Panc1 (cell line): ENCODE results near the gene MCTP1.

Source experiments
- POLR2AphosphoS5 ChIP-seq: IDR thresholded peaks from 2 replicates; pipeline ENCODE4 v1.6.1; 2012; ENCODE audit warnings: mild to moderate bottlenecking, low read depth, low read length, moderate library complexity
- SIN3A ChIP-seq: IDR thresholded peaks from 2 replicates; pipeline ENCODE4 v1.6.1; 2012; ENCODE audit warnings: low read depth, mild to moderate bottlenecking, low read length, moderate library complexity, borderline replicate concordance; ENCODE audit not compliant: insufficient read depth
- TCF7L2 ChIP-seq: IDR thresholded peaks from 2 replicates; pipeline ENCODE4 v1.6.1; 2011; ENCODE audit warnings: mild to moderate bottlenecking, low read depth, low read length, inconsistent platforms
- TF ChIP-seq, protein P1 (sequence below): fragments of 450-650 bp; IDR thresholded peaks from 2 replicates; pipeline ENCODE4 v1.5.1; 2017; ENCODE audit warnings: mild to moderate bottlenecking
- TF ChIP-seq, protein P2 (sequence below), 2 experiments: IDR thresholded peaks; 2 replicates each; pipeline ENCODE4 v1.6.1; 2011 to 2012; ENCODE audit warnings: low read depth in 2 of 2, control low read depth in 1 of 2, low read length in 1 of 2, mild to moderate bottlenecking in 1 of 2, moderate library complexity in 1 of 2; ENCODE audit not compliant: insufficient read depth in 1 of 2

DNA sequence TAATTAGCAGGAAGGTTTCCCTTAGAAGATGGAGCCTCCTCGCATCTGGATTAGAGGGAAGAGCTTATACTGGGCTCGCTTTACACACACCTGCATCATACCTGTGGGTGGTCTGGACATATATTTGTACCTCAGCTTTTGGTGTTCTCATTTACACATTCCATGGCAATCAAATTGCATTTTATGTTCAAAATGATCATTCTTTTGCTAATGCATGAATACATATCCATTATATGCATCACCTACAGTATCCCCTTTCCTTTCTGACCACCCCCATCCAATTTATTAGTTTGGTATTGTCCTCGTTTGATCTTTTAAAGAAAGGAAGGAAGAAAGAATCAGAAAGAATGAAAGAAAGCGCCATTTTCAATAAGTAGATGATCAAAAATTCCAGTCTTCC is 415.0 kb downstream of the MCTP1 start:
- no peak for TF ChIP-seq SIN3A
- TF ChIP-seq, protein P1, sequence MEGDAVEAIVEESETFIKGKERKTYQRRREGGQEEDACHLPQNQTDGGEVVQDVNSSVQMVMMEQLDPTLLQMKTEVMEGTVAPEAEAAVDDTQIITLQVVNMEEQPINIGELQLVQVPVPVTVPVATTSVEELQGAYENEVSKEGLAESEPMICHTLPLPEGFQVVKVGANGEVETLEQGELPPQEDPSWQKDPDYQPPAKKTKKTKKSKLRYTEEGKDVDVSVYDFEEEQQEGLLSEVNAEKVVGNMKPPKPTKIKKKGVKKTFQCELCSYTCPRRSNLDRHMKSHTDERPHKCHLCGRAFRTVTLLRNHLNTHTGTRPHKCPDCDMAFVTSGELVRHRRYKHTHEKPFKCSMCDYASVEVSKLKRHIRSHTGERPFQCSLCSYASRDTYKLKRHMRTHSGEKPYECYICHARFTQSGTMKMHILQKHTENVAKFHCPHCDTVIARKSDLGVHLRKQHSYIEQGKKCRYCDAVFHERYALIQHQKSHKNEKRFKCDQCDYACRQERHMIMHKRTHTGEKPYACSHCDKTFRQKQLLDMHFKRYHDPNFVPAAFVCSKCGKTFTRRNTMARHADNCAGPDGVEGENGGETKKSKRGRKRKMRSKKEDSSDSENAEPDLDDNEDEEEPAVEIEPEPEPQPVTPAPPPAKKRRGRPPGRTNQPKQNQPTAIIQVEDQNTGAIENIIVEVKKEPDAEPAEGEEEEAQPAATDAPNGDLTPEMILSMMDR = no peak
- TF ChIP-seq, protein P2, sequence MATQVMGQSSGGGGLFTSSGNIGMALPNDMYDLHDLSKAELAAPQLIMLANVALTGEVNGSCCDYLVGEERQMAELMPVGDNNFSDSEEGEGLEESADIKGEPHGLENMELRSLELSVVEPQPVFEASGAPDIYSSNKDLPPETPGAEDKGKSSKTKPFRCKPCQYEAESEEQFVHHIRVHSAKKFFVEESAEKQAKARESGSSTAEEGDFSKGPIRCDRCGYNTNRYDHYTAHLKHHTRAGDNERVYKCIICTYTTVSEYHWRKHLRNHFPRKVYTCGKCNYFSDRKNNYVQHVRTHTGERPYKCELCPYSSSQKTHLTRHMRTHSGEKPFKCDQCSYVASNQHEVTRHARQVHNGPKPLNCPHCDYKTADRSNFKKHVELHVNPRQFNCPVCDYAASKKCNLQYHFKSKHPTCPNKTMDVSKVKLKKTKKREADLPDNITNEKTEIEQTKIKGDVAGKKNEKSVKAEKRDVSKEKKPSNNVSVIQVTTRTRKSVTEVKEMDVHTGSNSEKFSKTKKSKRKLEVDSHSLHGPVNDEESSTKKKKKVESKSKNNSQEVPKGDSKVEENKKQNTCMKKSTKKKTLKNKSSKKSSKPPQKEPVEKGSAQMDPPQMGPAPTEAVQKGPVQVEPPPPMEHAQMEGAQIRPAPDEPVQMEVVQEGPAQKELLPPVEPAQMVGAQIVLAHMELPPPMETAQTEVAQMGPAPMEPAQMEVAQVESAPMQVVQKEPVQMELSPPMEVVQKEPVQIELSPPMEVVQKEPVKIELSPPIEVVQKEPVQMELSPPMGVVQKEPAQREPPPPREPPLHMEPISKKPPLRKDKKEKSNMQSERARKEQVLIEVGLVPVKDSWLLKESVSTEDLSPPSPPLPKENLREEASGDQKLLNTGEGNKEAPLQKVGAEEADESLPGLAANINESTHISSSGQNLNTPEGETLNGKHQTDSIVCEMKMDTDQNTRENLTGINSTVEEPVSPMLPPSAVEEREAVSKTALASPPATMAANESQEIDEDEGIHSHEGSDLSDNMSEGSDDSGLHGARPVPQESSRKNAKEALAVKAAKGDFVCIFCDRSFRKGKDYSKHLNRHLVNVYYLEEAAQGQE (IDR thresholded peaks at IDR 0.05; ENCODE audit: insufficient read depth in 1 of 2, low read depth in 2 of 2, low read length in 1 of 2) = no peak
- TF ChIP-seq POLR2AphosphoS5 = no peak
- no peak for TF ChIP-seq TCF7L2
